Fibroblast of lung (primary cell): ENCODE measurements around the gene CADM2.
"Not testable (repeated sequence)": the region's sequence is repeated elsewhere in the genome, so short reads cannot be mapped to it uniquely, and the experiment has no call there.

ENCODE experiments used
- CTCF ChIP-seq, 2 donors: IDR thresholded peaks in 1 of 2; conservative IDR thresholded peaks in 1 of 2; 1 replicate in 1 of 2; 2 replicates in 1 of 2; pipeline ENCODE4 v1.5.1; 2011 to 2012; ENCODE audit warnings: low read length in 2 of 2, control low read depth in 1 of 2, inconsistent platforms in 1 of 2, low read depth in 1 of 2, mild to moderate bottlenecking in 1 of 2
- EZH2 ChIP-seq: IDR thresholded peaks from 2 replicates; pipeline ENCODE4 v1.5.1; 2012; ENCODE audit warnings: low read length, control low read depth, mild to moderate bottlenecking; ENCODE audit errors: missing control alignments

GRCh38 chr3:85133691-85134420 is 175.1 kb downstream of the CADM2 start:
- not testable (repeated sequence) for TF ChIP-seq CTCF (conservative IDR thresholded peaks at IDR 0.05 in 1 of 2, IDR thresholded peaks at IDR 0.05 in 1 of 2; ENCODE audit: low read depth in 1 of 2, low read length in 2 of 2); EZH2
